Mesenchymal stem cell (in vitro differentiated cells and primary cell): ENCODE results near the gene UPK3A. TPM values are rescaled to one million over a fixed set of nuclear protein-coding genes. Genes with fewer than 3 reads are reported as not detected.
A peak's percentile ranks its signal among the peaks of the same experiment; 100 is the strongest.

Experiments
- DNase-seq: peaks from one replicate; pipeline ENCODE4 v3.0.0-alpha.2; 2013
- H2AFZ ChIP-seq: one replicate; pipeline ENCODE4 v1.6.1; 2013; ENCODE audit warnings: low read depth, mild to moderate bottlenecking, control low read depth, inconsistent platforms, low read length, moderate library complexity
- H2AK5ac ChIP-seq: 2 replicates; pipeline ENCODE4 v1.6.1; 2013; ENCODE audit warnings: low read length, moderate library complexity, mild to moderate bottlenecking, inconsistent platforms; ENCODE audit not compliant: severe bottlenecking
- H2BK120ac ChIP-seq: one replicate; pipeline ENCODE4 v1.6.1; 2013; ENCODE audit warnings: low read depth, mild to moderate bottlenecking, inconsistent platforms, low read length, moderate library complexity
- H2BK12ac ChIP-seq, 2 experiments: one replicate each; pipeline ENCODE4 v1.6.1; 2013; ENCODE audit warnings: inconsistent platforms in 2 of 2, low read length in 2 of 2, mild to moderate bottlenecking in 2 of 2, moderate library complexity in 2 of 2, control low read depth in 1 of 2
- H2BK15ac ChIP-seq: one replicate; pipeline ENCODE4 v1.6.1; 2013; ENCODE audit warnings: mild to moderate bottlenecking, low read depth, inconsistent platforms; ENCODE audit not compliant: poor library complexity, severe bottlenecking
- H2BK5ac ChIP-seq: 2 replicates; pipeline ENCODE4 v1.6.1; 2013; ENCODE audit warnings: low read depth, mild to moderate bottlenecking, low read length, control low read depth, inconsistent platforms; ENCODE audit not compliant: poor library complexity, severe bottlenecking
- H3K14ac ChIP-seq, 2 experiments: one replicate each; pipeline ENCODE4 v1.6.1; 2013; ENCODE audit warnings: inconsistent platforms in 2 of 2, low read length in 2 of 2, control low read depth in 1 of 2, mild to moderate bottlenecking in 1 of 2, moderate library complexity in 1 of 2
- H3K18ac ChIP-seq, 2 experiments: one replicate each; pipeline ENCODE4 v1.6.1; 2013; ENCODE audit warnings: inconsistent platforms in 2 of 2, low read length in 2 of 2, control low read depth in 1 of 2, low read depth in 1 of 2, mild to moderate bottlenecking in 1 of 2
- H3K23ac ChIP-seq, 2 experiments: one replicate each; pipeline ENCODE4 v1.6.1; 2013; ENCODE audit warnings: inconsistent platforms in 2 of 2, low read length in 2 of 2, mild to moderate bottlenecking in 2 of 2, moderate library complexity in 2 of 2, control low read depth in 1 of 2
- H3K27ac ChIP-seq: 2 replicates; pipeline ENCODE4 v1.5.1; 2013; ENCODE audit warnings: mild to moderate bottlenecking, moderate library complexity, low read length, control low read depth, inconsistent platforms; ENCODE audit not compliant: poor library complexity, severe bottlenecking
- H3K27me3 ChIP-seq, 2 experiments: 2 replicates each; pipeline versions ENCODE4 v1.6.1 to v1.7.0; 2013; ENCODE audit warnings: low read length in 2 of 2, mild to moderate bottlenecking in 2 of 2, moderate library complexity in 2 of 2, control low read depth in 1 of 2, inconsistent platforms in 1 of 2; ENCODE audit not compliant: control insufficient read depth in 1 of 2, insufficient read depth in 1 of 2
- H3K36me3 ChIP-seq, 2 experiments: 2 replicates each; pipeline versions ENCODE4 v1.6.1 to v1.7.0; 2013; ENCODE audit warnings: low read length in 2 of 2, control low read depth in 1 of 2, inconsistent platforms in 1 of 2, low read depth in 1 of 2, mild to moderate bottlenecking in 1 of 2; ENCODE audit not compliant: insufficient read depth in 2 of 2, control insufficient read depth in 1 of 2
- H3K4ac ChIP-seq, 2 experiments: one replicate each; pipeline ENCODE4 v1.6.1; 2013; ENCODE audit warnings: inconsistent platforms in 2 of 2, low read length in 2 of 2, mild to moderate bottlenecking in 2 of 2, moderate library complexity in 2 of 2, control low read depth in 1 of 2, low read depth in 1 of 2
- H3K4me1 ChIP-seq: 2 replicates; pipeline ENCODE4 v1.6.1; 2013; ENCODE audit warnings: low read depth, low read length, control low read depth; ENCODE audit not compliant: control insufficient read depth, insufficient read depth
- H3K4me2 ChIP-seq: 2 replicates; pipeline ENCODE4 v1.6.1; 2013; ENCODE audit warnings: low read length, mild to moderate bottlenecking, inconsistent platforms; ENCODE audit not compliant: poor library complexity, severe bottlenecking
- H3K4me3 ChIP-seq, 2 experiments: 2 replicates each; pipeline versions ENCODE4 v1.5.1 to v1.7.0; 2013; ENCODE audit warnings: low read length in 2 of 2, mild to moderate bottlenecking in 2 of 2, control low read depth in 1 of 2, low read depth in 1 of 2; ENCODE audit not compliant: insufficient read depth in 1 of 2
- H3K79me1 ChIP-seq: replicated peaks from 2 replicates; pipeline ENCODE4 v1.6.1; 2013; ENCODE audit warnings: mild to moderate bottlenecking, control low read depth, low read length, inconsistent platforms; ENCODE audit not compliant: poor library complexity, severe bottlenecking
- H3K9ac ChIP-seq: 2 replicates; pipeline ENCODE4 v1.7.0; 2013; ENCODE audit warnings: mild to moderate bottlenecking, low read length, moderate library complexity
- H3K9me3 ChIP-seq: 2 replicates; pipeline ENCODE4 v1.7.0; 2013; ENCODE audit warnings: mild to moderate bottlenecking, low read length; ENCODE audit not compliant: control insufficient read depth
- H4K8ac ChIP-seq: one replicate; pipeline ENCODE4 v1.6.1; 2013; ENCODE audit warnings: inconsistent platforms, mild to moderate bottlenecking, low read length, moderate library complexity
- H4K91ac ChIP-seq: one replicate; pipeline ENCODE4 v1.6.1; 2013; ENCODE audit warnings: mild to moderate bottlenecking, low read length, inconsistent platforms
- WGBS: methylation state at CpG from one replicate; pipeline ENCODE4 v1.1.7; 2013; ENCODE audit warnings: mixed read lengths; 5-methylcytosine and 5-hydroxymethylcytosine counted together
- polyA plus RNA-seq, 2 experiments: library from polyadenylated mRNA; stranded (reverse); fragments of 200-250 nt; gene quantifications; one replicate each; pipeline ENCODE4 v1.2.3, GENCODE V29; 2013

The UPK3A gene
- not detected for polyA plus RNA-seq (2013, experiment 1 of 2)
- polyA plus RNA-seq (2013, experiment 2 of 2) = not detected

DNA sequence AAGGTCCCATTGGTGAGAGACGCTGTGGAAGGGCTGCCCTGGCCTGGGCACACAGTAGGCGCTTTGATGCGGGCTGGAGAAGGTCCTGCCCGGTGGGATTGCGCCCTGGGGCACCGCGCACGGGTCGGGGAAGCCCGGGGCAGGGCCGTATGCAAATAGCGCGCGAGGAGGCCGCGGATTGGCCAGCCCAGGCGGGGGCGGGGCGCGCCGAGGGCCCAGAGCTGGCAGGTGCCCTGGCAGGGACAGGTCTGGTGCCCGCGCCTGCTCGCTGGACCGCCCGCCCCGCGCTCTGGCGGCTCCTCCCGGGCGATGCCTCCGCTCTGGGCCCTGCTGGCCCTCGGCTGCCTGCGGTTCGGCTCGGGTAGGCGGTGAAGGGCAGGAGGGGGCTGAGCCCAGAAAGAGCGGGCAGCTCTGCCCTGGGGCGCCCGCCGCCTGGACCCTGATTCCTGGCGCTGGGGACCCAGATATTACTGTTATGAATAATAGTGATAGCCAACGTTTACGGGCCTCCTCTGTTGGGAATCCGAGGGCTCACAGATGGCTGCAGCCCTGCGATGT lies at the start of gene UPK3A:
Gene UPK3A (plus strand): TSS at position 245 of the 558 bp plus-strand sequence. CDS start 65 bp downstream, at position 310.
- Histone ChIP-seq H3K9me3 (no peaks in the 10 kb centered on the region), H4K91ac (no peak within 1 kb of the TSS), H2BK120ac (no peak within 1 kb of the TSS), H3K4me3 (peak within 1 kb of the TSS in 1 of 2 experiments; percentile 41), H2BK5ac (no peak within 1 kb of the TSS), H3K27ac (no peak within 1 kb of the TSS), H3K27me3 (peaks cover 32 to 52% of the 10 kb centered on the region in 2 experiments), H3K14ac (no peak within 1 kb of the TSS), H3K36me3 (no peaks in the 10 kb centered on the region), H3K4ac (no peak within 1 kb of the TSS), H2AFZ (peak within 1 kb of the TSS; percentile 10), H2BK15ac (peak within 1 kb of the TSS; percentile 35), H3K79me1 (no peaks in the 10 kb centered on the region), H3K18ac (peak within 1 kb of the TSS in 1 of 2 experiments; percentile 8), H2AK5ac (no peak within 1 kb of the TSS), H2BK12ac (no peak within 1 kb of the TSS), H3K4me2 (peak within 1 kb of the TSS; percentile 77), H4K8ac (peak within 1 kb of the TSS; percentile 14), H3K23ac (no peak within 1 kb of the TSS), H3K4me1 (peaks cover 10% of the 10 kb centered on the region), H3K9ac (no peak within 1 kb of the TSS)
- DNase-seq = peak; percentile 29
- WGBS = 2% methylated on average over 39 of the region's 46 CpGs

DNA sequence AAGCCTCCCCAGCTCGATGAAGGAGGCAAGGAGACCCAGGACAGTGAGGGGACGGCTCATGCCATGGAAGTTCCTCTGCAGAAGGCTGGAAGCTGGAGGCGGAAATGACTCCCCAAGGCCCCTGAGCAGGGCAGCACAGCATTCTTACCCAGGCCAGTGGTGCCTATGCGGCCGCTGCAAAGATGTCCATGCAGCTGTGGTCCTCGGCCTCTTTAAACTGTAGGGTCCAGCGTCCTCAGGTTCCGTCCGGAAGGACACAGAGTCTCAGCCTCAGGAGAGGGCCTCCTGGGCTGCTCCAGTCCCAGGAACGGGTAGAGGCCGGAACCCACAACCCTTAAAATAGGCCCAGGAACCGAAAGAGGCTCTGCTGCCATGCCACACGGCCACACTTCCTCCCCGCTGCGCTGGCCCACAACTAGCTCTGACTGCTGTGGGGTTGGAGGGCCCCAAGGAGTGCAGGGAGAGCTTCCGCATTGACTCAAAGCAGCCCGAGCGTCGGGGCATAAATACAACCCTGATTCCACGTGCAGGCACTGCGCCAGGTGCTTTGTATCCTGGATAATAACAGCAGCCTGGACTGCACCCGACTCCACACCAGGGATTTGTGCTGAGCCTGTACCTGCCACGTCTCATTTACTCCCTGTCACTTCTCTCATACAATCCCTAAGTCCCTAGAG lies 49.5 kb upstream of the UPK3A start:
- no peak overlapping the region for H2BK120ac ChIP-seq
- peaks cover 3 to 44% of the 10 kb centered on the region in 2 experiments for H3K36me3 ChIP-seq
- no peaks in the 10 kb centered on the region for H3K27me3 ChIP-seq
- no peak overlapping the region for H3K14ac ChIP-seq
- H2BK15ac ChIP-seq = no peak overlapping the region
- H4K91ac ChIP-seq = no peak overlapping the region
- WGBS = 94% methylated on average over 23 of the region's 23 CpGs
- no peak overlapping the region for H4K8ac ChIP-seq
- H2BK5ac ChIP-seq = no peak overlapping the region
- no peak overlapping the region for H2AK5ac ChIP-seq
- H3K4me2 ChIP-seq = no peak overlapping the region
- peaks cover 14% of the 10 kb centered on the region for H3K4me1 ChIP-seq
- no peak overlapping the region for H3K18ac ChIP-seq
- DNase-seq = no peak
- peaks cover 66% of the 10 kb centered on the region for H3K79me1 ChIP-seq
- H3K27ac ChIP-seq = no peak overlapping the region
- H3K4ac ChIP-seq = no peak overlapping the region
- H3K23ac ChIP-seq = no peak overlapping the region
- no peak overlapping the region for H2AFZ ChIP-seq
- no peak overlapping the region for H3K4me3 ChIP-seq
- H3K9ac ChIP-seq = no peak overlapping the region
- H3K9me3 ChIP-seq = no peaks in the 10 kb centered on the region
- H2BK12ac ChIP-seq = no peak overlapping the region

DNA sequence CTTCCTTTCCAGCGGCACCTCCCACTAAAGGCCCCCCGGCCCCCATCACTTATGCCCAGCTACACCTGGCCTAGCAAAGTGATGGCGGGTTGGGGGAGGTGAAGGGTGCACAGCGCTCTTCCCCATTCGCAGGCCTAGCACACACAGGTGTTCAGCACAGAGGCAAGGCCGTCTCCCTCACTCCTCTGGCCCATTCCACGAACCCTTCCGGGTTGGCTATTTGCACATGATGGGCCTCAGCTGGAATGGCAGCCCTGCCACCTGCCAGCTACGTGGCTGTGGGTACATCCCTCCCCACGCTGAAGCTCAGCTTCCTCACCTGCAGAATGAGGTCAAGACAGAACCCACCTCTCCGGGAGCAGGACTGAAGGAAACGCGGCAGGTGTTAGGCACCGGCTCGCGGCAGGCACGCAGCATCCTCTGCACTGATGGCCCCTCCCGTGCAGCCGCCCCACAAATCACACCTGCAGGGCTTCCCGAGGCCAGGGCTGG lies 48.9 kb upstream of the UPK3A start:
- H3K14ac ChIP-seq = no peak overlapping the region
- H3K4me1 ChIP-seq = peaks cover 14% of the 10 kb centered on the region
- no peak overlapping the region for H4K8ac ChIP-seq
- no peak overlapping the region for H3K18ac ChIP-seq
- H4K91ac ChIP-seq = no peak overlapping the region
- H3K79me1 ChIP-seq = peaks cover 67% of the 10 kb centered on the region
- H3K27ac ChIP-seq = no peak overlapping the region
- H2AFZ ChIP-seq = no peak overlapping the region
- no peak overlapping the region for H2BK12ac ChIP-seq
- no peak overlapping the region for H3K4ac ChIP-seq
- H2BK120ac ChIP-seq = no peak overlapping the region
- H2AK5ac ChIP-seq = no peak overlapping the region
- H3K23ac ChIP-seq = no peak overlapping the region
- no peaks in the 10 kb centered on the region for H3K9me3 ChIP-seq
- no peak overlapping the region for H3K4me2 ChIP-seq
- no peak for DNase-seq
- no peak overlapping the region for H3K9ac ChIP-seq
- 96% methylated on average over 19 of the region's 20 CpGs for WGBS
- H2BK5ac ChIP-seq = no peak overlapping the region
- H2BK15ac ChIP-seq = no peak overlapping the region
- H3K4me3 ChIP-seq = peak overlapping the region in 1 of 2 experiments; percentile 29
- H3K36me3 ChIP-seq = peaks cover 3 to 44% of the 10 kb centered on the region in 2 experiments
- H3K27me3 ChIP-seq = no peaks in the 10 kb centered on the region
